Kidney (tissue), 14 donors: ENCODE results near the gene TRPM1. TPM values are rescaled to one million over a fixed set of nuclear protein-coding genes. Genes with fewer than 3 reads are reported as not detected.
A peak's percentile ranks its signal among the peaks of the same experiment; 100 is the strongest.

Experiments used
- DNase-seq, 5 donors: peaks; one replicate each; pipeline ENCODE4 v3.0.0-alpha.2; 2013 to 2020
- FAIRE-seq: peaks from 2 replicates; lab custom pipeline; 2012; peaks lifted over from hg19 to GRCh38; lab: Jason Lieb, UNC
- H3K27ac ChIP-seq, 2 donors: one replicate each; pipeline ENCODE4 v1.7.0; 2013; ENCODE audit warnings: low read depth in 2 of 2, low read length in 2 of 2, inconsistent platforms in 1 of 2
- H3K27me3 ChIP-seq: one replicate; pipeline ENCODE4 v1.7.1; 2013; ENCODE audit warnings: low read length, inconsistent platforms; ENCODE audit not compliant: control insufficient read depth, insufficient read depth
- H3K36me3 ChIP-seq, 3 donors: one replicate each; pipeline versions ENCODE4 v1.7.0 to v1.7.1; 2013; ENCODE audit warnings: low read length in 3 of 3, control low read depth in 1 of 3, inconsistent platforms in 1 of 3; ENCODE audit not compliant: insufficient read depth in 3 of 3, control insufficient read depth in 2 of 3
- H3K4me1 ChIP-seq, 3 donors: one replicate each; pipeline versions ENCODE4 v1.7.0 to v1.7.1; 2013; ENCODE audit warnings: low read length in 3 of 3, inconsistent platforms in 1 of 3, low read depth in 1 of 3; ENCODE audit not compliant: control insufficient read depth in 2 of 3, insufficient read depth in 2 of 3
- H3K4me3 ChIP-seq, 3 donors: one replicate each; pipeline versions ENCODE4 v1.7.0 to v1.8.1; 2013; ENCODE audit warnings: low read length in 3 of 3, control low read depth in 1 of 3, inconsistent platforms in 1 of 3
- H3K9ac ChIP-seq, 3 donors: one replicate each; pipeline versions ENCODE4 v1.7.0 to v1.7.1; 2013; ENCODE audit warnings: low read length in 3 of 3, control low read depth in 1 of 3, inconsistent platforms in 1 of 3
- H3K9me3 ChIP-seq, 3 donors: one replicate each; pipeline versions ENCODE4 v1.7.0 to v1.7.1; 2013; ENCODE audit warnings: low read length in 3 of 3, control low read depth in 1 of 3, inconsistent platforms in 1 of 3; ENCODE audit not compliant: control insufficient read depth in 2 of 3, insufficient read depth in 1 of 3
- intact Hi-C: fragments of 100-400 bp; cut with DNase I; formaldehyde crosslinking; loops from one replicate; pipeline ENCODE4 v1.11.1; 2022
- polyA plus RNA-seq: library from polyadenylated mRNA; stranded (reverse); fragments of 350-450 nt; fragmentation: Illumina TruSeq; extraction: RNeasy Lipid Tissue Mini Kit (QIAGEN cat#74804); gene quantifications from one replicate; pipeline ENCODE4 v1.2.3, GENCODE V29; 2014; ENCODE audit warnings: low read depth, low replicate concordance; ENCODE audit not compliant: insufficient read depth
- total RNA-seq: library from RNA; stranded (reverse); fragmentation: NEBNext Ultra II Directional; extraction: Animal tissue kit (Norgen Biotek cat#: 25700); gene quantifications from one replicate; pipeline ENCODE4 v1.2.1, GENCODE V29; 2021
- TF ChIP-seq, protein P1 (sequence below): IDR thresholded peaks from 3 replicates; pipeline ENCODE4 v1.5.1; 2012; ENCODE audit warnings: mild to moderate bottlenecking, moderate library complexity, borderline replicate concordance; ENCODE audit not compliant: insufficient read depth; ENCODE audit errors: extremely low read depth
- donor health status: control.
- donor health status: control.
- donor health status: control.
- donor health status: control.
- donor health status: control.
- donor health status: DM: yes; HTN: yes; CAD: no.
- donor health status: Normal renal cell carcinoma (clear cell type).

Gene TRPM1
- total and polyA plus RNA-seq, 2 donors from 2014 or later, result 1.3 TPM; not detected in 1

DNA sequence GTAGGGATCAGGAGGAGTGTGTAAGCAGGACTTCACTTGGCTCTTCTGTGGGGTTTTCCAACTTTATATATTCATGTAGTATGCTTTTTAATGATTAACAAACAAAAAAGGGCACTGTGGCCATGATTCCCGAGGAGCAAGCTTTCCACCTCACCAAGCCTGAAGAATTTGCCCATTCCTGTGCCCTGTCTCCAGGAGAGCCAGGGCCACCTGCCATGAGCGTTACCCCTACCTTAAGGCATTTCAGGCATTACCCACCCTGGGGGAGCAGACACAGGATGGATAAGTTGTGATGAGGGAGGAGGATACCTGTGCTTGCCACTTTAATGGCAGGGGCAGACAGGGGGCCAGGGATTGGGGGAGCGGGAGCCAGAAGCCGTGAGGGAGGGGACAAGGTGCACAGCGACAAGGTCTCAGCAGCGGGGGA, 3.0 kb downstream of the TRPM1 start:
- Histone ChIP-seq H3K4me3 (peak overlapping the region in 1 of 3 donors; percentile 7), H3K9me3 (no peaks in the 10 kb centered on the region), H3K36me3 (no peaks in the 10 kb centered on the region), H3K4me1 (peaks cover 4 to 23% (median 6%) of the 10 kb centered on the region in 3 donors), H3K9ac (peak overlapping the region in 1 of 3 donors; percentile 13), H3K27me3 (no peaks in the 10 kb centered on the region), H3K27ac (peak overlapping the region; percentile 63 to 73)
- FAIRE-seq, result no peak
- peak in 4 of 5 donors; percentile 70 to 83 (median 78) for DNase-seq
- TF ChIP-seq, protein P1, sequence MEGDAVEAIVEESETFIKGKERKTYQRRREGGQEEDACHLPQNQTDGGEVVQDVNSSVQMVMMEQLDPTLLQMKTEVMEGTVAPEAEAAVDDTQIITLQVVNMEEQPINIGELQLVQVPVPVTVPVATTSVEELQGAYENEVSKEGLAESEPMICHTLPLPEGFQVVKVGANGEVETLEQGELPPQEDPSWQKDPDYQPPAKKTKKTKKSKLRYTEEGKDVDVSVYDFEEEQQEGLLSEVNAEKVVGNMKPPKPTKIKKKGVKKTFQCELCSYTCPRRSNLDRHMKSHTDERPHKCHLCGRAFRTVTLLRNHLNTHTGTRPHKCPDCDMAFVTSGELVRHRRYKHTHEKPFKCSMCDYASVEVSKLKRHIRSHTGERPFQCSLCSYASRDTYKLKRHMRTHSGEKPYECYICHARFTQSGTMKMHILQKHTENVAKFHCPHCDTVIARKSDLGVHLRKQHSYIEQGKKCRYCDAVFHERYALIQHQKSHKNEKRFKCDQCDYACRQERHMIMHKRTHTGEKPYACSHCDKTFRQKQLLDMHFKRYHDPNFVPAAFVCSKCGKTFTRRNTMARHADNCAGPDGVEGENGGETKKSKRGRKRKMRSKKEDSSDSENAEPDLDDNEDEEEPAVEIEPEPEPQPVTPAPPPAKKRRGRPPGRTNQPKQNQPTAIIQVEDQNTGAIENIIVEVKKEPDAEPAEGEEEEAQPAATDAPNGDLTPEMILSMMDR, result no peak
- intact Hi-C loops, result no loop called here

DNA sequence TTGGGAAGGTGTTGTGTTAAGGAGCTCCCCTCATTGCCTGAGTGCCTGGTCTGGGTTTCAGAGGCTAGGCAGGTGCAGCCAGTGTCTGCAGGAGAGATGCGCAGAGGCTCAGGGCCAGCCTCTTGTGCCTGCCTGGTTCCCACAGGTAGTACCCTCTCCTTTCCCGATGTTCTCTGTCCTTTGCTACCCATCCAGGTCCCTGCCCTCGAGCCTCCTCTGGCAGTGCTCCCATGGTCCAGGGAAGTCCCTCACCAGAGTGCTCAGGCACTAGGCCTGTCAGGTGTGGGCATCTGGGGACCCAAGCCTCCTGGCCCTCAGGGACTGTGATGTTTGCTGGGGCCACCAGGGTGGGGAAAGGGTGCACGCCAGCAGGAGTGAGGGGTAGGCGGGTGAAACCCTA, 5.0 kb downstream of the TRPM1 start:
- H3K27ac ChIP-seq, result no peak overlapping the region
- FAIRE-seq, result no peak
- intact Hi-C loops, result no loop called here

GRCh38 chr15:31091481-31091880, 10.0 kb downstream of the TRPM1 start:
- no peak for FAIRE-seq
- intact Hi-C loops, result no loop called here
- no peaks in the 10 kb centered on the region for H3K27me3 ChIP-seq
- TF ChIP-seq, protein P1, result no peak
- no peaks in the 10 kb centered on the region for H3K9me3 ChIP-seq
- H3K36me3 ChIP-seq, result no peaks in the 10 kb centered on the region
- H3K9ac ChIP-seq, result no peak overlapping the region
- no peak overlapping the region for H3K4me3 ChIP-seq
- no peak for DNase-seq
- H3K27ac ChIP-seq, result no peak overlapping the region
- H3K4me1 ChIP-seq, result no peaks in the 10 kb centered on the region

More for the DNA sequence above, 5.0 kb downstream of the TRPM1 start:
- no peaks in the 10 kb centered on the region for H3K27me3 ChIP-seq
- no peaks in the 10 kb centered on the region for H3K9me3 ChIP-seq
- peaks cover 4 to 23% (median 6%) of the 10 kb centered on the region in 3 donors for H3K4me1 ChIP-seq
- H3K36me3 ChIP-seq, result no peaks in the 10 kb centered on the region
- TF ChIP-seq, protein P1, result no peak
- DNase-seq, result no peak
- no peak overlapping the region for H3K4me3 ChIP-seq
- H3K9ac ChIP-seq, result no peak overlapping the region

DNA sequence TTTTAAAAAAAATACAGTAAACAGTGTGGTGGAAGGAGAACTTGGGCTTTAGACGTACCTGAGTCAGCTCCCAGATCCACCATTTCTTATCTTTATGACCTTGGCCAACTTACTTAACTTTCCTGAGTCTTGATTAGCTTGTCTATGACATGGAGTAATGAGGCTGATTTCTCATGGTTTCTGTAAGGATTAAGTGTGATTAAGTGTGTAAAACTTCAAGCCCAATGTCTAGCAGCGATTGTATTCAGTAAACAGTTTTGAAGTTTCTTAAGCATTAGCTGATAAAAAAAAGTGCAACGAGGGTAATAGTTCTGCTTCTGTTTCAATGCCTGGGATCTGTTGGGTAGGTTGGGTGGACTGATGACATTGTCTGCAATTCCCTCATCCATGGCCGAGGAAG, 10.8 kb downstream of the TRPM1 start:
- no peak for DNase-seq
- no peaks in the 10 kb centered on the region for H3K9me3 ChIP-seq
- no peak for FAIRE-seq

More for the DNA sequence above, 10.8 kb downstream of the TRPM1 start:
- TF ChIP-seq, protein P1, result no peak
- intact Hi-C loops, result no loop called here
- Histone ChIP-seq H3K4me1 (no peaks in the 10 kb centered on the region), H3K27me3 (no peaks in the 10 kb centered on the region), H3K27ac (no peak overlapping the region), H3K36me3 (no peaks in the 10 kb centered on the region), H3K9ac (no peak overlapping the region), H3K4me3 (no peak overlapping the region)
